Liver (tissue), 9 donors: ENCODE results near the gene TLE3. TPM values are rescaled to one million over a fixed set of nuclear protein-coding genes. Genes with fewer than 3 reads are reported as not detected.
A peak's percentile ranks its signal among the peaks of the same experiment; 100 is the strongest.

Experiments used
- DNase-seq: peaks from one replicate; pipeline ENCODE4 v3.0.0-alpha.2; 2017; ENCODE audit warnings: low spot score
- H3K27ac ChIP-seq, 2 donors: one replicate each; pipeline ENCODE4 v1.7.0; 2013; ENCODE audit warnings: inconsistent platforms in 2 of 2, low read length in 2 of 2, control low read depth in 1 of 2, low read depth in 1 of 2, mild to moderate bottlenecking in 1 of 2
- H3K27me3 ChIP-seq, 4 donors: one replicate each; pipeline versions ENCODE4 v1.6.1 to v1.7.0; 2013; ENCODE audit warnings: low read length in 3 of 4, inconsistent platforms in 1 of 4, mild to moderate bottlenecking in 1 of 4, moderate library complexity in 1 of 4; ENCODE audit not compliant: control insufficient read depth in 4 of 4, insufficient read depth in 4 of 4
- H3K36me3 ChIP-seq, 4 donors: one replicate each; pipeline versions ENCODE4 v1.6.1 to v1.7.0; 2013; ENCODE audit warnings: low read length in 3 of 4, mild to moderate bottlenecking in 3 of 4, low read depth in 1 of 4, moderate library complexity in 1 of 4; ENCODE audit not compliant: control insufficient read depth in 4 of 4, insufficient read depth in 3 of 4
- H3K4me1 ChIP-seq, 4 donors: one replicate each; pipeline versions ENCODE4 v1.6.1 to v1.7.0; 2013; ENCODE audit warnings: low read length in 3 of 4, mild to moderate bottlenecking in 3 of 4, moderate library complexity in 1 of 4; ENCODE audit not compliant: control insufficient read depth in 4 of 4, insufficient read depth in 4 of 4
- H3K4me3 ChIP-seq, 3 donors: one replicate each; pipeline versions ENCODE4 v1.6.1 to v1.7.0; 2013; ENCODE audit warnings: low read length in 3 of 3, control low read depth in 1 of 3, low read depth in 1 of 3, mild to moderate bottlenecking in 1 of 3
- H3K9ac ChIP-seq, 2 donors: one replicate each; pipeline ENCODE4 v1.7.0; 2013; ENCODE audit warnings: low read length in 2 of 2, mild to moderate bottlenecking in 2 of 2, moderate library complexity in 2 of 2, control low read depth in 1 of 2, low read depth in 1 of 2
- H3K9me3 ChIP-seq, 4 donors: one replicate each; pipeline versions ENCODE4 v1.6.1 to v1.7.0; 2013; ENCODE audit warnings: low read length in 3 of 4; ENCODE audit not compliant: control insufficient read depth in 4 of 4
- ATF3 ChIP-seq: IDR thresholded peaks from 2 replicates; pipeline ENCODE4 v1.6.1; 2016; ENCODE audit warnings: antibody characterized with exemption
- CTCF ChIP-seq: fragments of 150-350 bp; IDR thresholded peaks from 2 replicates; pipeline ENCODE4 v1.5.1; 2017; ENCODE audit warnings: improper control_type of control experiment, low read depth, low read length; ENCODE audit not compliant: missing input control
- EGR1 ChIP-seq, 2 donors: IDR thresholded peaks; 2 replicates each; pipeline ENCODE4 v1.6.1; 2016 to 2018; ENCODE audit warnings: antibody characterized with exemption in 2 of 2, low read depth in 2 of 2
- FOXA1 ChIP-seq: IDR thresholded peaks from 2 replicates; pipeline ENCODE4 v1.6.1; 2016; ENCODE audit warnings: antibody characterized with exemption
- FOXA2 ChIP-seq: IDR thresholded peaks from 2 replicates; pipeline ENCODE4 v1.6.1; 2016; ENCODE audit warnings: antibody characterized with exemption
- GABPA ChIP-seq, 2 donors: IDR thresholded peaks in 1 of 2; conservative IDR thresholded peaks in 1 of 2; 2 replicates each; pipeline ENCODE4 v1.6.1; 2016; ENCODE audit warnings: antibody characterized with exemption in 2 of 2, mild to moderate bottlenecking in 1 of 2, moderate library complexity in 1 of 2
- HNF4A ChIP-seq, 2 donors: conservative IDR thresholded peaks; 2 replicates each; pipeline ENCODE4 v1.6.1; 2016; ENCODE audit warnings: antibody characterized with exemption in 2 of 2, mild to moderate bottlenecking in 2 of 2
- HNF4G ChIP-seq: IDR thresholded peaks from 2 replicates; pipeline ENCODE4 v1.6.1; 2016; ENCODE audit warnings: antibody characterized with exemption
- JUND ChIP-seq, 2 donors: IDR thresholded peaks; 2 replicates each; pipeline ENCODE4 v1.6.1; 2016; ENCODE audit warnings: antibody characterized with exemption in 2 of 2
- MAX ChIP-seq: IDR thresholded peaks from 2 replicates; pipeline ENCODE4 v1.6.1; 2016; ENCODE audit warnings: antibody characterized with exemption
- NR2F2 ChIP-seq: IDR thresholded peaks from 2 replicates; pipeline ENCODE4 v1.6.1; 2016; ENCODE audit warnings: antibody characterized with exemption
- RAD21 ChIP-seq, 2 donors: IDR thresholded peaks; 2 replicates each; pipeline ENCODE4 v1.6.1; 2016; ENCODE audit warnings: antibody characterized with exemption in 2 of 2, mild to moderate bottlenecking in 2 of 2
- REST ChIP-seq: IDR thresholded peaks from 2 replicates; pipeline ENCODE4 v1.6.1; 2016; ENCODE audit warnings: antibody characterized with exemption, mild to moderate bottlenecking
- RXRA ChIP-seq, 2 donors: IDR thresholded peaks; 2 replicates each; pipeline ENCODE4 v1.6.1; 2017 to 2018; ENCODE audit warnings: antibody characterized with exemption in 2 of 2, mild to moderate bottlenecking in 1 of 2
- SP1 ChIP-seq: IDR thresholded peaks from 2 replicates; pipeline ENCODE4 v1.6.1; 2018; ENCODE audit warnings: antibody characterized with exemption, mild to moderate bottlenecking
- TAF1 ChIP-seq: conservative IDR thresholded peaks from 2 replicates; pipeline ENCODE4 v1.6.1; 2016; ENCODE audit warnings: antibody characterized with exemption, mild to moderate bottlenecking
- YY1 ChIP-seq: IDR thresholded peaks from 2 replicates; pipeline ENCODE4 v1.6.1; 2016; ENCODE audit warnings: antibody characterized with exemption, mild to moderate bottlenecking
- ZBTB33 ChIP-seq: IDR thresholded peaks from 2 replicates; pipeline ENCODE4 v1.6.1; 2016; ENCODE audit warnings: antibody characterized with exemption
- WGBS: extraction: QIAGEN DNeasy Blood & Tissue Kit; methylation state at CpG from one replicate; pipeline ENCODE4 v1.1.7; 2013; 5-methylcytosine and 5-hydroxymethylcytosine counted together
- polyA plus RNA-seq, 2 donors: library from polyadenylated mRNA; stranded (reverse) in 1 of 2; unstranded in 1 of 2; fragments of 200-250 nt in 1 of 2; fragments of >200 nt in 1 of 2; fragmentation: Nextera tagmentation in 1 of 2; extraction: Ambion mirVana in 1 of 2; gene quantifications; one replicate each; pipeline versions ENCODE4 v1.2.1 to v1.2.3, GENCODE V29; 2013 to 2015
- total RNA-seq, 2 donors: library from RNA; depleted of rRNA; stranded (reverse); fragments of >200 nt; gene quantifications; one replicate each; pipeline ENCODE4 v1.2.3, GENCODE V29; 2014
- donor health status: healthy.
- donor health status: healthy.
- donor health status: healthy.
- donor health status: healthy.
- donor health status: healthy.

TLE3 gene
- total and polyA plus RNA-seq, 4 donors, result 1.2 to 13.7 (median 8.5) TPM

- no peak for DNase-seq
- no peak overlapping the region for H3K4me3 ChIP-seq
- peaks cover 9 to 30% (median 23%) of the 10 kb centered on the region in 4 donors for H3K4me1 ChIP-seq
- TF ChIP-seq HNF4A (conservative IDR thresholded peaks at IDR 0.05) (no peak), NR2F2 (peak; percentile 54)
- no peaks in the 10 kb centered on the region for H3K9me3 ChIP-seq
- H3K36me3 ChIP-seq, result peaks cover 9 to 23% (median 19%) of the 10 kb centered on the region in 4 donors
- H3K27ac ChIP-seq, result peak overlapping the region in 1 of 2 donors; percentile 47
- H3K9ac ChIP-seq, result no peak overlapping the region
- no peaks in the 10 kb centered on the region for H3K27me3 ChIP-seq
- WGBS, result 75% methylated on average over 6 of the region's 6 CpGs
Measured at GRCh38 chr15:70080347-70080746, 17.4 kb downstream of the TLE3 start.

- 26% methylated on average over 9 of the region's 9 CpGs for WGBS
- H3K27ac ChIP-seq, result peak overlapping the region; percentile 38 to 47
- no peak for DNase-seq
Measured at GRCh38 chr15:70079888-70080287, 17.8 kb downstream of the TLE3 start.

More at GRCh38 chr15:70079888-70080287, 17.8 kb downstream of the TLE3 start:
- H3K9me3 ChIP-seq, result no peaks in the 10 kb centered on the region
- H3K36me3 ChIP-seq, result peaks cover 9 to 25% (median 21%) of the 10 kb centered on the region in 4 donors
- TF ChIP-seq YY1 (peak; percentile 66), JUND (IDR thresholded peaks at IDR 0.05) (peak in 1 of 2 donors; percentile 43), RXRA (IDR thresholded peaks at IDR 0.05) (peak; percentile 4 to 76), HNF4A (conservative IDR thresholded peaks at IDR 0.05) (peak in 1 of 2 donors; percentile 66), GABPA (IDR thresholded peaks at IDR 0.05 in 1 of 2, conservative IDR thresholded peaks at IDR 0.05 in 1 of 2) (no peak), REST (peak; percentile 52), ZBTB33 (peak; percentile 32), FOXA1 (peak; percentile 38), MAX (no peak), FOXA2 (peak; percentile 69), EGR1 (IDR thresholded peaks at IDR 0.05; ENCODE audit: low read depth in 2 of 2) (no peak), SP1 (peak; percentile 54), HNF4G (no peak), CTCF (no peak), RAD21 (IDR thresholded peaks at IDR 0.05) (peak; percentile 27 to 43), ATF3 (no peak), TAF1 (no peak), NR2F2 (no peak)
- H3K9ac ChIP-seq, result no peak overlapping the region
- H3K27me3 ChIP-seq, result no peaks in the 10 kb centered on the region
- H3K4me3 ChIP-seq, result peak overlapping the region in 1 of 3 donors; percentile 12
- peaks cover 9 to 30% (median 23%) of the 10 kb centered on the region in 4 donors for H3K4me1 ChIP-seq
